Measurements from ENCODE around the gene PKP2.

Gene PKP2

GRCh38 chr12:32777691-32778175 is 118.8 kb downstream of the PKP2 start:
- H3K27me3 ChIP-seq (replicated peaks in 2 of 5; ENCODE audit: control insufficient read depth in 4 of 5, insufficient read depth in 5 of 5, low read length in 4 of 5) = peaks cover 0 to 5% (median 2%) of the 10 kb centered on the region in 5 experiments
- 94% methylated on average over 5 of the region's 6 CpGs for WGBS (ENCODE audit: insufficient coverage)
- no peaks in the 10 kb centered on the region for H3K4me1 ChIP-seq (ENCODE audit: control extremely low read depth in 1 of 4, control insufficient read depth in 4 of 4, insufficient read depth in 4 of 4, low read length in 3 of 4)
- POLR2A ChIA-PET = no interaction called here
- no peaks in the 10 kb centered on the region for H3K36me3 ChIP-seq (ENCODE audit: control insufficient read depth in 4 of 4, insufficient read depth in 4 of 4, low read length in 3 of 4)
- H3K4me3 ChIP-seq (ENCODE audit: control insufficient read depth in 1 of 7, extremely low read depth in 1 of 7, insufficient read depth in 4 of 7, low read depth in 2 of 7, low read length in 6 of 7) = no peak overlapping the region
- no peak overlapping the region for H3K27ac ChIP-seq (ENCODE audit: insufficient read depth in 1 of 2, low read depth in 1 of 2, low read length in 2 of 2, poor library complexity in 1 of 2, severe bottlenecking in 2 of 2)
- no peak for DNase-seq
- CTCF ChIA-PET = interaction anchor here (1.7 kb wide), 1 partner anchor 20 kb away, joined by 3 read pairs; no protein-coding TSS in a partner anchor
- no peaks in the 10 kb centered on the region for H3K9me3 ChIP-seq (ENCODE audit: control extremely low read depth in 1 of 5, control insufficient read depth in 4 of 5, insufficient read depth in 2 of 5, low read depth in 1 of 5, low read length in 4 of 5)

GRCh38 chr12:32777159-32777558 is 119.4 kb downstream of the PKP2 start:
- Histone ChIP-seq H3K9me3 (ENCODE audit: control extremely low read depth in 1 of 5, control insufficient read depth in 4 of 5, insufficient read depth in 2 of 5, low read depth in 1 of 5, low read length in 4 of 5) (no peaks in the 10 kb centered on the region), H3K4me1 (ENCODE audit: control extremely low read depth in 1 of 4, control insufficient read depth in 4 of 4, insufficient read depth in 4 of 4, low read length in 3 of 4) (no peaks in the 10 kb centered on the region), H3K27ac (ENCODE audit: insufficient read depth in 1 of 2, low read depth in 1 of 2, low read length in 2 of 2, poor library complexity in 1 of 2, severe bottlenecking in 2 of 2) (no peak overlapping the region), H3K27me3 (replicated peaks in 2 of 5; ENCODE audit: control insufficient read depth in 4 of 5, insufficient read depth in 5 of 5, low read length in 4 of 5) (peaks cover 0 to 5% (median 2%) of the 10 kb centered on the region in 5 experiments), H3K4me3 (ENCODE audit: control insufficient read depth in 1 of 7, extremely low read depth in 1 of 7, insufficient read depth in 4 of 7, low read depth in 2 of 7, low read length in 6 of 7) (no peak overlapping the region), H3K36me3 (ENCODE audit: control insufficient read depth in 4 of 4, insufficient read depth in 4 of 4, low read length in 3 of 4) (no peaks in the 10 kb centered on the region)
- no peak for DNase-seq
- 95% methylated on average over 5 of the region's 5 CpGs for WGBS (ENCODE audit: insufficient coverage)
- ChIA-PET CTCF (no interaction called here), POLR2A (no interaction called here)

GRCh38 chr12:32776258-32776657 is 120.3 kb downstream of the PKP2 start:
- POLR2A ChIA-PET = no interaction called here
- no peak overlapping the region for H3K27ac ChIP-seq (ENCODE audit: insufficient read depth in 1 of 2, low read depth in 1 of 2, low read length in 2 of 2, poor library complexity in 1 of 2, severe bottlenecking in 2 of 2)
- CTCF ChIA-PET = no interaction called here
- peaks cover 0 to 5% (median 2%) of the 10 kb centered on the region in 5 experiments for H3K27me3 ChIP-seq (replicated peaks in 2 of 5; ENCODE audit: control insufficient read depth in 4 of 5, insufficient read depth in 5 of 5, low read length in 4 of 5)
- H3K4me1 ChIP-seq (ENCODE audit: control extremely low read depth in 1 of 4, control insufficient read depth in 4 of 4, insufficient read depth in 4 of 4, low read length in 3 of 4) = no peaks in the 10 kb centered on the region
- DNase-seq = no peak
- H3K4me3 ChIP-seq (ENCODE audit: control insufficient read depth in 1 of 7, extremely low read depth in 1 of 7, insufficient read depth in 4 of 7, low read depth in 2 of 7, low read length in 6 of 7) = no peak overlapping the region
- no CpG with 5 or more reads among the region's 4 CpGs for WGBS (ENCODE audit: insufficient coverage)
- H3K36me3 ChIP-seq (ENCODE audit: control insufficient read depth in 4 of 4, insufficient read depth in 4 of 4, low read length in 3 of 4) = no peaks in the 10 kb centered on the region
- no peaks in the 10 kb centered on the region for H3K9me3 ChIP-seq (ENCODE audit: control extremely low read depth in 1 of 5, control insufficient read depth in 4 of 5, insufficient read depth in 2 of 5, low read depth in 1 of 5, low read length in 4 of 5)

GRCh38 chr12:32773691-32774090 is 122.9 kb downstream of the PKP2 start:
- POLR2A ChIA-PET = no interaction called here
- H3K4me3 ChIP-seq (ENCODE audit: control insufficient read depth in 1 of 7, extremely low read depth in 1 of 7, insufficient read depth in 4 of 7, low read depth in 2 of 7, low read length in 6 of 7) = no peak overlapping the region
- peaks cover 0 to 2% (median 0%) of the 10 kb centered on the region in 5 experiments for H3K27me3 ChIP-seq (replicated peaks in 2 of 5; ENCODE audit: control insufficient read depth in 4 of 5, insufficient read depth in 5 of 5, low read length in 4 of 5)
- WGBS (ENCODE audit: insufficient coverage) = 53% methylated on average over 2 of the region's 6 CpGs
- DNase-seq = no peak
- H3K27ac ChIP-seq (ENCODE audit: insufficient read depth in 1 of 2, low read depth in 1 of 2, low read length in 2 of 2, poor library complexity in 1 of 2, severe bottlenecking in 2 of 2) = no peak overlapping the region
- H3K36me3 ChIP-seq (ENCODE audit: control insufficient read depth in 4 of 4, insufficient read depth in 4 of 4, low read length in 3 of 4) = no peaks in the 10 kb centered on the region
- H3K9me3 ChIP-seq (ENCODE audit: control extremely low read depth in 1 of 5, control insufficient read depth in 4 of 5, insufficient read depth in 2 of 5, low read depth in 1 of 5, low read length in 4 of 5) = no peaks in the 10 kb centered on the region
- CTCF ChIA-PET = interaction anchor here (1.5 kb wide), 1 partner anchor 19 kb away, joined by 6 read pairs; the partner anchor contains the start of gene YARS2
- no peaks in the 10 kb centered on the region for H3K4me1 ChIP-seq (ENCODE audit: control extremely low read depth in 1 of 4, control insufficient read depth in 4 of 4, insufficient read depth in 4 of 4, low read length in 3 of 4)

GRCh38 chr12:32770141-32770540 is 126.4 kb downstream of the PKP2 start:
- H3K27me3 ChIP-seq (replicated peaks in 2 of 5; ENCODE audit: control insufficient read depth in 4 of 5, insufficient read depth in 5 of 5, low read length in 4 of 5) = peaks cover 0 to 3% (median 0%) of the 10 kb centered on the region in 5 experiments
- ChIA-PET POLR2A (no interaction called here), CTCF (no interaction called here)
- H3K36me3 ChIP-seq (ENCODE audit: control insufficient read depth in 4 of 4, insufficient read depth in 4 of 4, low read length in 3 of 4) = no peaks in the 10 kb centered on the region
- H3K4me3 ChIP-seq (ENCODE audit: control insufficient read depth in 1 of 7, extremely low read depth in 1 of 7, insufficient read depth in 4 of 7, low read depth in 2 of 7, low read length in 6 of 7) = no peak overlapping the region
- no peaks in the 10 kb centered on the region for H3K9me3 ChIP-seq (ENCODE audit: control extremely low read depth in 1 of 5, control insufficient read depth in 4 of 5, insufficient read depth in 2 of 5, low read depth in 1 of 5, low read length in 4 of 5)
- no peaks in the 10 kb centered on the region for H3K4me1 ChIP-seq (ENCODE audit: control extremely low read depth in 1 of 4, control insufficient read depth in 4 of 4, insufficient read depth in 4 of 4, low read length in 3 of 4)
- no peak overlapping the region for H3K27ac ChIP-seq (ENCODE audit: insufficient read depth in 1 of 2, low read depth in 1 of 2, low read length in 2 of 2, poor library complexity in 1 of 2, severe bottlenecking in 2 of 2)
- DNase-seq = no peak
- WGBS (ENCODE audit: insufficient coverage) = no CpG with 5 or more reads among the region's 1 CpG

GRCh38 chr12:32768518-32768917 is 128.1 kb downstream of the PKP2 start:
- 93% methylated on average over 3 of the region's 4 CpGs for WGBS (ENCODE audit: insufficient coverage)
- Histone ChIP-seq H3K27ac (ENCODE audit: insufficient read depth in 1 of 2, low read depth in 1 of 2, low read length in 2 of 2, poor library complexity in 1 of 2, severe bottlenecking in 2 of 2) (no peak overlapping the region), H3K36me3 (ENCODE audit: control insufficient read depth in 4 of 4, insufficient read depth in 4 of 4, low read length in 3 of 4) (no peaks in the 10 kb centered on the region), H3K9me3 (ENCODE audit: control extremely low read depth in 1 of 5, control insufficient read depth in 4 of 5, insufficient read depth in 2 of 5, low read depth in 1 of 5, low read length in 4 of 5) (no peaks in the 10 kb centered on the region), H3K27me3 (replicated peaks in 2 of 5; ENCODE audit: control insufficient read depth in 4 of 5, insufficient read depth in 5 of 5, low read length in 4 of 5) (peaks cover 0 to 3% (median 0%) of the 10 kb centered on the region in 5 experiments), H3K4me1 (ENCODE audit: control extremely low read depth in 1 of 4, control insufficient read depth in 4 of 4, insufficient read depth in 4 of 4, low read length in 3 of 4) (no peaks in the 10 kb centered on the region), H3K4me3 (ENCODE audit: control insufficient read depth in 1 of 7, extremely low read depth in 1 of 7, insufficient read depth in 4 of 7, low read depth in 2 of 7, low read length in 6 of 7) (no peak overlapping the region)
- DNase-seq = no peak
- CTCF ChIA-PET = no interaction called here
- POLR2A ChIA-PET = no interaction called here

- peaks cover 3 to 11% (median 7%) of the 10 kb centered on the region in 4 experiments for H3K4me1 ChIP-seq (ENCODE audit: control extremely low read depth in 1 of 4, control insufficient read depth in 4 of 4, insufficient read depth in 4 of 4, low read length in 3 of 4)
- no peaks in the 10 kb centered on the region for H3K36me3 ChIP-seq (ENCODE audit: control insufficient read depth in 4 of 4, insufficient read depth in 4 of 4, low read length in 3 of 4)
- POLR2A ChIA-PET = no interaction called here
- no peaks in the 10 kb centered on the region for H3K9me3 ChIP-seq (ENCODE audit: control extremely low read depth in 1 of 5, control insufficient read depth in 4 of 5, insufficient read depth in 2 of 5, low read depth in 1 of 5, low read length in 4 of 5)
- H3K4me3 ChIP-seq (ENCODE audit: control insufficient read depth in 1 of 7, extremely low read depth in 1 of 7, insufficient read depth in 4 of 7, low read depth in 2 of 7, low read length in 6 of 7) = no peak overlapping the region
- DNase-seq = peak in 1 of 3 donors; percentile 21
- CTCF ChIA-PET = no interaction called here
- 100% methylated on average over 1 of the region's 4 CpGs for WGBS (ENCODE audit: insufficient coverage)
- no peak overlapping the region for H3K27ac ChIP-seq (ENCODE audit: insufficient read depth in 1 of 2, low read depth in 1 of 2, low read length in 2 of 2, poor library complexity in 1 of 2, severe bottlenecking in 2 of 2)
- H3K27me3 ChIP-seq (replicated peaks in 2 of 5; ENCODE audit: control insufficient read depth in 4 of 5, insufficient read depth in 5 of 5, low read length in 4 of 5) = peaks cover 0 to 3% (median 0%) of the 10 kb centered on the region in 5 experiments
Measured at GRCh38 chr12:32765906-32766305, 130.7 kb downstream of the PKP2 start.
